HEK293T (cell line): ENCODE results near the gene PTPRE.

Experiments
- CTCF ChIA-PET: fragments of 350-600 bp; formaldehyde crosslinking; extraction: SDS; loops from one replicate; lab custom pipeline; 2021; ENCODE audit warnings: antibody characterized with exemption, inconsistent platforms; lab: Yijun Ruan, JAX
- POLR2A ChIA-PET: fragments of 350-600 bp; formaldehyde crosslinking; extraction: SDS; loops from one replicate; lab custom pipeline; 2020; ENCODE audit warnings: antibody characterized with exemption, inconsistent platforms; lab: Yijun Ruan, JAX
- DNase-seq: peaks from one replicate; pipeline ENCODE4 v3.0.0; 2012; ENCODE audit warnings: mixed read lengths; ENCODE audit errors: extremely low spot score
- ARNT ChIP-seq: fragments of 450-650 bp; IDR thresholded peaks from 2 replicates; pipeline ENCODE4 v1.6.1; 2017; ENCODE audit warnings: mild to moderate bottlenecking
- BHLHE40 ChIP-seq: fragments of 450-650 bp; IDR thresholded peaks from 2 replicates; pipeline ENCODE4 v1.6.1; 2016; ENCODE audit warnings: mild to moderate bottlenecking, moderate library complexity, borderline replicate concordance
- CTBP1 ChIP-seq: fragments of 450-650 bp; IDR thresholded peaks from 2 replicates; pipeline ENCODE4 v1.6.1; 2016; ENCODE audit warnings: borderline replicate concordance
- ELF4 ChIP-seq: fragments of 450-650 bp; IDR thresholded peaks from 2 replicates; pipeline ENCODE4 v1.6.1; 2017; ENCODE audit warnings: antibody characterized with exemption
- FOXA1 ChIP-seq: fragments of 450-650 bp; IDR thresholded peaks from 2 replicates; pipeline ENCODE4 v1.6.1; 2016; ENCODE audit warnings: mild to moderate bottlenecking
- FOXK2 ChIP-seq: fragments of 450-650 bp; IDR thresholded peaks from 2 replicates; pipeline ENCODE4 v1.6.1; 2016; ENCODE audit warnings: mild to moderate bottlenecking
- FOXM1 ChIP-seq: fragments of 450-650 bp; IDR thresholded peaks from 2 replicates; pipeline ENCODE4 v1.6.1; 2017; ENCODE audit warnings: mild to moderate bottlenecking, borderline replicate concordance
- HDGF ChIP-seq: fragments of 450-650 bp; IDR thresholded peaks from 2 replicates; pipeline ENCODE4 v1.6.1; 2017; ENCODE audit warnings: antibody characterized with exemption, borderline replicate concordance
- L3MBTL2 ChIP-seq: fragments of 450-650 bp; conservative IDR thresholded peaks from 2 replicates; pipeline ENCODE4 v1.6.1; 2016; ENCODE audit warnings: mild to moderate bottlenecking
- LEF1 ChIP-seq: fragments of 450-650 bp; IDR thresholded peaks from 2 replicates; pipeline ENCODE4 v1.6.1; 2017; ENCODE audit warnings: mild to moderate bottlenecking, borderline replicate concordance
- NFRKB ChIP-seq: fragments of 450-650 bp; IDR thresholded peaks from 2 replicates; pipeline ENCODE4 v1.6.1; 2016; ENCODE audit warnings: mild to moderate bottlenecking, moderate library complexity
- PKNOX1 ChIP-seq: fragments of 450-650 bp; IDR thresholded peaks from 2 replicates; pipeline ENCODE4 v1.6.1; 2016
- SP1 ChIP-seq: fragments of 450-650 bp; IDR thresholded peaks from 2 replicates; pipeline ENCODE4 v1.6.1; 2017
- SUZ12 ChIP-seq: fragments of 450-650 bp; IDR thresholded peaks from 2 replicates; pipeline ENCODE4 v1.6.1; 2016; ENCODE audit warnings: mild to moderate bottlenecking
- TARDBP ChIP-seq: fragments of 450-650 bp; IDR thresholded peaks from 2 replicates; pipeline ENCODE4 v1.6.1; 2016
- ZNF384 ChIP-seq: fragments of 450-650 bp; IDR thresholded peaks from 2 replicates; pipeline ENCODE4 v1.6.1; 2016

PTPRE gene

GRCh38 chr10:128027306-128027705, 120.4 kb downstream of the PTPRE start:
- DNase-seq: no peak
- CTCF ChIA-PET: interaction anchor here (2.0 kb wide), 1 partner anchor 8 kb away, joined by 10 read pairs; no protein-coding TSS in a partner anchor
- POLR2A ChIA-PET: no interaction called here
- no peak for TF ChIP-seq LEF1
- TF ChIP-seq NFRKB: no peak
- TF ChIP-seq L3MBTL2: no peak
- TF ChIP-seq BHLHE40: no peak
- TF ChIP-seq SP1: no peak
- TF ChIP-seq FOXA1: no peak
- no peak for TF ChIP-seq SUZ12
- TF ChIP-seq HDGF: no peak
- TF ChIP-seq CTBP1: no peak
- TF ChIP-seq FOXK2: no peak
- no peak for TF ChIP-seq ARNT
- no peak for TF ChIP-seq ZNF384
- TF ChIP-seq PKNOX1: no peak
- TF ChIP-seq ELF4: no peak

GRCh38 chr10:128027822-128028507, 121.1 kb downstream of the PTPRE start:
- DNase-seq: no peak
- ChIA-PET POLR2A (no interaction called here), CTCF (no interaction called here)
- TF ChIP-seq PKNOX1: no peak

GRCh38 chr10:128028508-128029289, 121.8 kb downstream of the PTPRE start:
- no peak for DNase-seq
- ChIA-PET CTCF (no interaction called here), POLR2A (no interaction called here)
- TF ChIP-seq PKNOX1 (no peak), SP1 (no peak), SUZ12 (no peak), ZNF384 (no peak), FOXA1 (no peak), ELF4 (no peak), LEF1 (no peak), NFRKB (no peak)

GRCh38 chr10:128029290-128029651, 122.4 kb downstream of the PTPRE start:
- no peak for DNase-seq
- CTCF ChIA-PET: no interaction called here
- no peak for TF ChIP-seq NFRKB
- TF ChIP-seq PKNOX1: no peak
- TF ChIP-seq FOXA1: no peak
- no peak for TF ChIP-seq L3MBTL2
- no peak for TF ChIP-seq ARNT
- TF ChIP-seq SUZ12: no peak
- TF ChIP-seq HDGF: no peak
- no peak for TF ChIP-seq TARDBP
- no peak for TF ChIP-seq FOXM1
- TF ChIP-seq BHLHE40: no peak
- TF ChIP-seq LEF1: no peak
- no peak for TF ChIP-seq ZNF384
- TF ChIP-seq SP1: no peak
- TF ChIP-seq CTBP1: no peak
- POLR2A ChIA-PET: no interaction called here

- no peak for DNase-seq
- CTCF ChIA-PET: no interaction called here
- POLR2A ChIA-PET: no interaction called here
- TF ChIP-seq BHLHE40 (no peak), NFRKB (no peak), CTBP1 (no peak), FOXM1 (no peak), L3MBTL2 (no peak), PKNOX1 (no peak), SUZ12 (no peak), ARNT (no peak), SP1 (no peak), ZNF384 (no peak), FOXK2 (no peak), FOXA1 (no peak), LEF1 (no peak), HDGF (no peak), TARDBP (no peak)
Observed at GRCh38 chr10:128029731-128030369, 122.9 kb downstream of the PTPRE start.
